ENCODE data around the gene FCAR. TPM values are rescaled to one million over a fixed set of nuclear protein-coding genes. Genes with fewer than 3 reads are reported as not detected.

FCAR gene
- total RNA-seq, 1 experiment from 2014 or later, result not detected

GRCh38 chr19:54871696-54872095 lies 2.3 kb upstream of the FCAR start:
- no peaks in the 10 kb centered on the region for H3K36me3 ChIP-seq (ENCODE audit: control insufficient read depth, insufficient read depth, low read length)
- no peak for TF ChIP-seq SIN3A (IDR thresholded peaks at IDR 0.05; ENCODE audit: borderline replicate concordance, insufficient read depth, low read depth, low read length)
- TF ChIP-seq CTCF (IDR thresholded peaks at IDR 0.05), result no peak
- TF ChIP-seq TCF7L2 (IDR thresholded peaks at IDR 0.05; ENCODE audit: low read depth, low read length), result no peak
- no peak for TF ChIP-seq REST (IDR thresholded peaks at IDR 0.05; ENCODE audit: insufficient read depth in 1 of 2, low read depth in 2 of 2, low read length in 1 of 2)
- no peak for TF ChIP-seq POLR2AphosphoS5 (IDR thresholded peaks at IDR 0.05; ENCODE audit: low read depth, low read length)
- ATAC-seq (no peak), DNase-seq (ENCODE audit: low read depth, low spot score) (no peak)
- H3K9me3 ChIP-seq (ENCODE audit: control insufficient read depth, insufficient read depth, low read depth, low read length), result no peaks in the 10 kb centered on the region
- H3K4me1 ChIP-seq (ENCODE audit: control insufficient read depth, insufficient read depth, low read length), result no peaks in the 10 kb centered on the region
- BruUV-seq (replicated peaks), result no TSS peak
- no peak overlapping the region for H3K27ac ChIP-seq (ENCODE audit: low read length)
- CTCF ChIA-PET, result no interaction called here
- POLR2A ChIA-PET, result no interaction called here
- intact Hi-C loops (cut with micrococcal nuclease; ENCODE audit: unreplicated experiment), result no loop called here
- no peak overlapping the region for H3K4me3 ChIP-seq (ENCODE audit: low read depth in 2 of 2, low read length in 2 of 2)
- in situ Hi-C loops (cut with HindIII; ENCODE audit: low pct_unique_long_range_greater_than_20kb, low sequenced_read_pairs), result no loop called here
- peaks cover 12% of the 10 kb centered on the region; the same call in 1 of the 2 replicates for H3K27me3 ChIP-seq (ENCODE audit: control insufficient read depth, insufficient read depth, low read length)

- Histone ChIP-seq H3K27me3 (ENCODE audit: control insufficient read depth, insufficient read depth, low read length) (peaks cover 14% of the 10 kb centered on the region), H3K4me3 (ENCODE audit: low read depth in 2 of 2, low read length in 2 of 2) (no peak overlapping the region), H3K27ac (ENCODE audit: low read length) (no peak overlapping the region), H3K4me1 (ENCODE audit: control insufficient read depth, insufficient read depth, low read length) (no peaks in the 10 kb centered on the region), H3K36me3 (ENCODE audit: control insufficient read depth, insufficient read depth, low read length) (no peaks in the 10 kb centered on the region), H3K9me3 (ENCODE audit: control insufficient read depth, insufficient read depth, low read depth, low read length) (no peaks in the 10 kb centered on the region)
- DNase-seq (ENCODE audit: low read depth, low spot score) (no peak), ATAC-seq (no peak)
- no TSS peak for BruUV-seq (replicated peaks)
- intact Hi-C loops (cut with micrococcal nuclease; ENCODE audit: unreplicated experiment), result no loop called here
- POLR2A ChIA-PET, result interaction anchor here (0.6 kb wide), 1 partner anchor 68 kb away, joined by 6 read pairs; no protein-coding TSS in a partner anchor
- CTCF ChIA-PET, result no interaction called here
- TF ChIP-seq REST (IDR thresholded peaks at IDR 0.05; ENCODE audit: insufficient read depth in 1 of 2, low read depth in 2 of 2, low read length in 1 of 2), result no peak
- TF ChIP-seq POLR2AphosphoS5 (IDR thresholded peaks at IDR 0.05; ENCODE audit: low read depth, low read length), result no peak
- no peak for TF ChIP-seq TCF7L2 (IDR thresholded peaks at IDR 0.05; ENCODE audit: low read depth, low read length)
- TF ChIP-seq SIN3A (IDR thresholded peaks at IDR 0.05; ENCODE audit: borderline replicate concordance, insufficient read depth, low read depth, low read length), result no peak
- no peak for TF ChIP-seq CTCF (IDR thresholded peaks at IDR 0.05)
- in situ Hi-C loops (cut with HindIII; ENCODE audit: low pct_unique_long_range_greater_than_20kb, low sequenced_read_pairs), result no loop called here
These were observed 1.5 kb downstream of the FCAR start for GRCh38 chr19:54875506-54875905.

Data from Panc1 (cell line).